ENCODE results near the gene ZNF397.

DNA sequence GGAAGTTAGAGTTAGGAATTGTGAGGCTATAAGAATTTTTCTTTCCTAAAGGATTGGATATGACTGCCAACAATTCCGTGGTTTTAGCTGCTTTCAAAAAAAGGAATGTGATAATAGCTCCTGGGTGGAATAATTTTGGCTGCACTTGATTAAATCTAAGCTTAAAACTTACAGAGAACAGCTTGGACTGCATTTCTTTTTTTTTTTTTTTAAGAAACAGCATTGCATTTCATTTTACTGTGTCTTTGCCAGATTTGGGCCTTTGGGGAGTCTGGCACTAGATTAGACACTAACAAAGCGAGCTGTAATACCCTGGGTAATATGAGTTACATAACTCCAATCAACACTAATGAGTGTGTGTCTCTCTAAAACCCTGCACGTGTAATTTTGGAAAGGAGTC lies 37.8 kb upstream of the ZNF397 start:
- TF ChIP-seq BRCA1 (CRISPR knock-in tag; IDR thresholded peaks at IDR 0.05) (no peak), KDM1A (CRISPR knock-in tag; IDR thresholded peaks at IDR 0.05) (no peak), MXI1 (IDR thresholded peaks at IDR 0.05; ENCODE audit: borderline replicate concordance, low read depth, low read length) (no peak), TMF1 (CRISPR knock-in tag; IDR thresholded peaks at IDR 0.05; ENCODE audit: low read depth) (no peak), TRIM24 (CRISPR knock-in tag; IDR thresholded peaks at IDR 0.05) (no peak), HNRNPLL (IDR thresholded peaks at IDR 0.05; ENCODE audit: low read depth, low read length, poor library complexity, severe bottlenecking) (no peak), NBN (conservative IDR thresholded peaks at IDR 0.05) (no peak), TAF15 (IDR thresholded peaks at IDR 0.05; ENCODE audit: low read depth, low read length, poor library complexity, severe bottlenecking) (no peak), ZNF121 (CRISPR knock-in tag; IDR thresholded peaks at IDR 0.05) (no peak)
- TF ChIP-seq, protein P1, sequence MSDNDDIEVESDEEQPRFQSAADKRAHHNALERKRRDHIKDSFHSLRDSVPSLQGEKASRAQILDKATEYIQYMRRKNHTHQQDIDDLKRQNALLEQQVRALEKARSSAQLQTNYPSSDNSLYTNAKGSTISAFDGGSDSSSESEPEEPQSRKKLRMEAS (IDR thresholded peaks at IDR 0.05): no peak
- TF ChIP-seq, protein P2, sequence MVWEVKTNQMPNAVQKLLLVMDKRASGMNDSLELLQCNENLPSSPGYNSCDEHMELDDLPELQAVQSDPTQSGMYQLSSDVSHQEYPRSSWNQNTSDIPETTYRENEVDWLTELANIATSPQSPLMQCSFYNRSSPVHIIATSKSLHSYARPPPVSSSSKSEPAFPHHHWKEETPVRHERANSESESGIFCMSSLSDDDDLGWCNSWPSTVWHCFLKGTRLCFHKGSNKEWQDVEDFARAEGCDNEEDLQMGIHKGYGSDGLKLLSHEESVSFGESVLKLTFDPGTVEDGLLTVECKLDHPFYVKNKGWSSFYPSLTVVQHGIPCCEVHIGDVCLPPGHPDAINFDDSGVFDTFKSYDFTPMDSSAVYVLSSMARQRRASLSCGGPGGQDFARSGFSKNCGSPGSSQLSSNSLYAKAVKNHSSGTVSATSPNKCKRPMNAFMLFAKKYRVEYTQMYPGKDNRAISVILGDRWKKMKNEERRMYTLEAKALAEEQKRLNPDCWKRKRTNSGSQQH (CRISPR knock-in tag; IDR thresholded peaks at IDR 0.05; ENCODE audit: low read depth): no peak
- TF ChIP-seq, protein P3, sequence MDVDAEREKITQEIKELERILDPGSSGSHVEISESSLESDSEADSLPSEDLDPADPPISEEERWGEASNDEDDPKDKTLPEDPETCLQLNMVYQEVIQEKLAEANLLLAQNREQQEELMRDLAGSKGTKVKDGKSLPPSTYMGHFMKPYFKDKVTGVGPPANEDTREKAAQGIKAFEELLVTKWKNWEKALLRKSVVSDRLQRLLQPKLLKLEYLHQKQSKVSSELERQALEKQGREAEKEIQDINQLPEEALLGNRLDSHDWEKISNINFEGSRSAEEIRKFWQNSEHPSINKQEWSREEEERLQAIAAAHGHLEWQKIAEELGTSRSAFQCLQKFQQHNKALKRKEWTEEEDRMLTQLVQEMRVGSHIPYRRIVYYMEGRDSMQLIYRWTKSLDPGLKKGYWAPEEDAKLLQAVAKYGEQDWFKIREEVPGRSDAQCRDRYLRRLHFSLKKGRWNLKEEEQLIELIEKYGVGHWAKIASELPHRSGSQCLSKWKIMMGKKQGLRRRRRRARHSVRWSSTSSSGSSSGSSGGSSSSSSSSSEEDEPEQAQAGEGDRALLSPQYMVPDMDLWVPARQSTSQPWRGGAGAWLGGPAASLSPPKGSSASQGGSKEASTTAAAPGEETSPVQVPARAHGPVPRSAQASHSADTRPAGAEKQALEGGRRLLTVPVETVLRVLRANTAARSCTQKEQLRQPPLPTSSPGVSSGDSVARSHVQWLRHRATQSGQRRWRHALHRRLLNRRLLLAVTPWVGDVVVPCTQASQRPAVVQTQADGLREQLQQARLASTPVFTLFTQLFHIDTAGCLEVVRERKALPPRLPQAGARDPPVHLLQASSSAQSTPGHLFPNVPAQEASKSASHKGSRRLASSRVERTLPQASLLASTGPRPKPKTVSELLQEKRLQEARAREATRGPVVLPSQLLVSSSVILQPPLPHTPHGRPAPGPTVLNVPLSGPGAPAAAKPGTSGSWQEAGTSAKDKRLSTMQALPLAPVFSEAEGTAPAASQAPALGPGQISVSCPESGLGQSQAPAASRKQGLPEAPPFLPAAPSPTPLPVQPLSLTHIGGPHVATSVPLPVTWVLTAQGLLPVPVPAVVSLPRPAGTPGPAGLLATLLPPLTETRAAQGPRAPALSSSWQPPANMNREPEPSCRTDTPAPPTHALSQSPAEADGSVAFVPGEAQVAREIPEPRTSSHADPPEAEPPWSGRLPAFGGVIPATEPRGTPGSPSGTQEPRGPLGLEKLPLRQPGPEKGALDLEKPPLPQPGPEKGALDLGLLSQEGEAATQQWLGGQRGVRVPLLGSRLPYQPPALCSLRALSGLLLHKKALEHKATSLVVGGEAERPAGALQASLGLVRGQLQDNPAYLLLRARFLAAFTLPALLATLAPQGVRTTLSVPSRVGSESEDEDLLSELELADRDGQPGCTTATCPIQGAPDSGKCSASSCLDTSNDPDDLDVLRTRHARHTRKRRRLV (CRISPR knock-in tag; IDR thresholded peaks at IDR 0.05): no peak

All from HepG2 (cell line).